IPS-18c (cell line): Measurements from ENCODE around the gene MTUS2.

Experiments used
- H3K4me3 ChIP-seq: 2 replicates; pipeline ENCODE4 v1.7.0; 2013; ENCODE audit warnings: low read depth, mild to moderate bottlenecking, low read length, moderate library complexity; ENCODE audit not compliant: insufficient read depth
- H3K9me3 ChIP-seq: one replicate; pipeline ENCODE4 v1.6.1; 2013; ENCODE audit warnings: mild to moderate bottlenecking, low read length, moderate library complexity; ENCODE audit not compliant: control insufficient read depth, insufficient read depth

Gene MTUS2

DNA sequence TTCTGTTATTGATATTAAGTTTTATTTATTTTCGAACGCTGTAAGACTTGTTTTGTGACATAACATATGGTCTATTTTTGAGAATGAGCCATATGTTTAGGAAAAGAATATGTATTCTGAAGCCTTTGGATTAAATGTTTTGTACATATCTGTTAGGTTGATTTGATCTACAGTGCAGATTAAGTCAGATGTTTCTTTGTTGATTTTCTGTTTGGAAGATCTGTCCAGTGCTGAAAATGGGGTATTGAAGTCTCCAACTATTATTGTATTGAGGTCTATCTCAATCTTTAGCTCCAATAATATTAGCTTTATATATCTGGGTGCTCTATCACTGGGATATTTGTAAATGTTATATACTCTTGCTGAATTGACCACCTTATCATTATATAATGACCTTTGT is 97.9 kb downstream of the MTUS2 start:
- no peak overlapping the region for H3K4me3 ChIP-seq
- H3K9me3 ChIP-seq, result no peaks in the 10 kb centered on the region

GRCh38 chr13:28922341-28922740 is 102.2 kb downstream of the MTUS2 start:
- Histone ChIP-seq H3K4me3 (no peak overlapping the region), H3K9me3 (no peaks in the 10 kb centered on the region)

DNA sequence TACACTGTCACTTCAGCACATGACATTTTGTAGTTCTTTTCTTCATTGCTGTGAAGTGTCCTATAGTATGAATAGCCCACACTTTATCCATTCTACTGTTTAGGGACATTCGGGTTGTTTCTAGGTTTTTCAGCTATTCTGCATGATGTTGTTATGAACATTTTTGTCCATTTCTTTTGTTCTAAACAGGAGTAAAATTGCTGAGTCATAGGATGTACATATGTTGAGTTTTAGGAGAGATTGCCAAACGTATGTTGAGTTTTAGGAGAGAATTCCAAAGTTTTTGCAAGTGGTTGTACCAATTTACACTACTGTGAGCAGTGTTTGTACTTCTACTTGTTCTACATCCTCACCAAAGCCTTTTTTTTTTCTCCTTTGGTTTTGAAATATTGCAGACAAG is 115.0 kb downstream of the MTUS2 start:
- Histone ChIP-seq H3K9me3 (no peaks in the 10 kb centered on the region), H3K4me3 (no peak overlapping the region)

DNA sequence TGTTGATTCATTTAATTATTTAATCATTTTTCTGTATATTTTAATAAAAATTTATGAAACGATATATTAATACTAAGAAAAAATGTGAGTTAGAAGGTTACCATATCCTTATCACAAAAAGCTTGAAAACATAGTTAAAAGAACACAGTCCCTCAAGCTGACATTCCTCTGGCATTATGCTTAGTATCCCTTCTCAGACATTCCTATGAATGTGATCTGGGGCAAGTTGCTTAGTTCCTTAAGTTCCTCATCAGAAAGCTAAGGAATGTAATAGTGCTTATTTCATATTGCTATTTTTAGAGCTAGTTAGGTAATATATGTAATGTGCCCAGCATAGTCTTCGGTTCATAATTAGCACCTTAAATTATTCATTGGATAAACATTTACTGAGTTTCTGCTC is 122.8 kb downstream of the MTUS2 start:
- H3K4me3 ChIP-seq, result no peak overlapping the region

GRCh38 chr13:28953714-28954418 is 133.7 kb downstream of the MTUS2 start:
- H3K4me3 ChIP-seq, result no peak overlapping the region
- no peaks in the 10 kb centered on the region for H3K9me3 ChIP-seq

More for the DNA sequence above, 122.8 kb downstream of the MTUS2 start:
- H3K9me3 ChIP-seq, result no peaks in the 10 kb centered on the region

GRCh38 chr13:28954419-28954725 is 134.2 kb downstream of the MTUS2 start:
- no peak overlapping the region for H3K4me3 ChIP-seq
- H3K9me3 ChIP-seq, result no peaks in the 10 kb centered on the region

DNA sequence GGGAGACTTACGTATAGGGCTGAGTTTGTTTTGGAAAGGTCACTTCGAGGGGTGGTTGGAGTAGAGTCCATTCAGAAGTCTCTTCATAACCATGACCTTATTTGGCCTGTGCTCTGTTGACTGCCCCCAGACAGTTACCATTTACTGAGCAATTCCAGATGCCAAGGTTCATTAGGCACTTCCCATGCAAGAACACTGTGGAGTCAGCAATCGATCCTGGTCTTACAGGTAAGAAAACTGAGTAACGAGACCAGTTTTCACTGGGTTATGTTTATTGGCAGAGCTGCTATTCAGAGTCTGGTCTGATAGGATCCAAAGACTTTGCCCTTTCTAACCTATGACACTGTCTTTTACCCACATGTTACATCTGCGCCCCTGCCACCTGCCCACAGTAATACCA is 134.7 kb downstream of the MTUS2 start:
- no peaks in the 10 kb centered on the region for H3K9me3 ChIP-seq
- no peak overlapping the region for H3K4me3 ChIP-seq

GRCh38 chr13:28955264-28955966 is 135.3 kb downstream of the MTUS2 start:
- Histone ChIP-seq H3K9me3 (no peaks in the 10 kb centered on the region), H3K4me3 (no peak overlapping the region)

DNA sequence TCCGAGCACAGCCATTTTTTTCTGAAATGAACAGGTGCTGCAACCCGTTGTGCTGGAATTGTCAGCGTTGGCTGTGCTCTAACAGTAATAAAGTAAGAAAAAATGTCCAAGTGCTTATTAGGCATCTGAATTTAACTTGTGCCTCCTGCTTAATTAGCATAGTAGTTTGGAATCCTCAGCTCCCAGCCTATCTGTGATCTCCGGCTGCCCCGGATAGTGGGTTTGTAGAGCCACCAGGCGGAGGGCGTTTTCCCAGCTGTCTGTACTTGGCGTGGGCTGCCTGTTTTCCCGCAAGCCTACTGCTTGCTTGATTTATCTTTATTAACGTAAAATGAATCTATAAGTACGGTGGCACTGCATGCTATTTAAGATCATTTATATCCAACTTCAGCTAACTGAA is 137.9 kb downstream of the MTUS2 start:
- Histone ChIP-seq H3K9me3 (no peaks in the 10 kb centered on the region), H3K4me3 (no peak overlapping the region)

DNA sequence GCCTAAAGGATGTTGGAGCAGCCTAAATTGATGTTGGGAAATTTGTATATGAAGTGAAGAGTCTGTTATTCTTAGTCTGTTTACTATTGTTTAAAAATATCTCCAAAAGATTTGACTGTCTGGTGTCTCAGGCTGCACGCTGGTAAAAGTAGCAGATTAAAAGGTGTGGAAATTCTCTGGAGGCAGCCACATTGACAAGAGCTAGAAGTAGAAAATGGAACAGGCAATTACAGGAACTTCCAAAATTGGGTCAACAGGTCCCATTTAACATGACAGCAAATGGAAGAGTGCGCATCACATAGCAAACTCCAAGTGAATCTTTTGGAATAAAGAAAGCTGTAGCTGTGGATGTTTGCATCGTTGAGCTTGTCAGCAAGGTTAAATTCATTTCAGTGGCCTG is 138.3 kb downstream of the MTUS2 start:
- Histone ChIP-seq H3K4me3 (no peak overlapping the region), H3K9me3 (no peaks in the 10 kb centered on the region)

DNA sequence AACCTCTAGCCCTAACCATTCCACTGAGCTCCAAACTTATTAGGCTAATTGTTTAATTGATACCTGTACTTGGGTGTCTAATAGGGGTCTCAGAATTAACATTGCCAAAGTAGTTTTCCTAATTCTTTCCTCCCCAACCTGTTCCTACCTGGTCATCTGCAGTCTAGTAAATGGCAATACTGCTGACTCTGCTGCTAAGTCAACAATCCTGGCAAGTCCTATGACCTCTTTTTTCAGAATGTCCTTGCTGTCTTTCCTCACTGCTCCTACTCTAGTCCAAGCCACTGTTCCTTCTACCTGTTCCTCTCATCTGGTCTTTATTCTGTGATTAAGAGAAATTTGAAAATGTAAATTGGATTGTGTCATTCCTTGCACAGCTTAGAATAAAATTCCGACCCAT is 143.9 kb downstream of the MTUS2 start:
- Histone ChIP-seq H3K9me3 (no peaks in the 10 kb centered on the region), H3K4me3 (no peak overlapping the region)

DNA sequence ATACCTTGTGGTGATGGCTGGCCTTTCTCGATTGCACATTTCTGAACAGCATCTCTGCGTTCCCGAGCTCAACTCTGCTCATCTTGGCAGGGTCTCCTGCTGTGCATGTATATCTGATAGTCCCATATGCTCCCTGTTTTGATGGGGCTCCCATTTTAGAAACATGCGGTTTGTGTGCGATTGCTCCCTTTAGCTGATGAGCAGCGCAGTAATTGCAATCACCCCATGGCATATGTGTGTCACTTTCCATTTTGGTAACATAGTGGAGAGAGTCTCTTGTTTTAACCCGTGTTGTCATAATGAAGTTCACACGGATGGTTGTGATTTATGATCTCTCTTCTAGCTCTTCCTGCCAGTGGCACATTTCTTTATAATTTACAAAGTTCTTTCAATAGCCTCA is 144.7 kb downstream of the MTUS2 start:
- H3K4me3 ChIP-seq, result no peak overlapping the region
- no peaks in the 10 kb centered on the region for H3K9me3 ChIP-seq

- no peaks in the 10 kb centered on the region for H3K9me3 ChIP-seq
- H3K4me3 ChIP-seq, result no peak overlapping the region
Observed at GRCh38 chr13:28967029-28967915, 147.1 kb downstream of the MTUS2 start.

- no peaks in the 10 kb centered on the region for H3K9me3 ChIP-seq
- H3K4me3 ChIP-seq, result no peak overlapping the region
Observed at GRCh38 chr13:28976195-28976594, 156.1 kb downstream of the MTUS2 start.

DNA sequence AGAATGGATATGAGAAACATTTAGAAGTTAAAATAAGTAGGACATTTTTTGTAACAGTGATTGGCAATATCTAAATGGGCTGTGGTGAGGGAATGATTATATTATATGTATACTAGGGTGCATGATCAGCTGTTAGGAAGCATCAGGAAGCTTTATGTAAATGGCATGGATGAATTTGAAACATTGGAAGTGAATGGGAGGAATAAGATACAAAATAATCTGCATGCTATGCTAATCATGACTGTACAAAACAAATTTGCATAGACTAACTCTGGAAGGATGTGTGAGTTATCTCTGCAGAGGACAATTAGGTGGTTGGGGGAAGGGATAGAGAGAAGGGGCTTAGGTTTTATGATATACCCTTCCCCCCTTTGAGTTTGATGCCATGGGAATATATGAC is 156.5 kb downstream of the MTUS2 start:
- no peak overlapping the region for H3K4me3 ChIP-seq
- no peaks in the 10 kb centered on the region for H3K9me3 ChIP-seq

DNA sequence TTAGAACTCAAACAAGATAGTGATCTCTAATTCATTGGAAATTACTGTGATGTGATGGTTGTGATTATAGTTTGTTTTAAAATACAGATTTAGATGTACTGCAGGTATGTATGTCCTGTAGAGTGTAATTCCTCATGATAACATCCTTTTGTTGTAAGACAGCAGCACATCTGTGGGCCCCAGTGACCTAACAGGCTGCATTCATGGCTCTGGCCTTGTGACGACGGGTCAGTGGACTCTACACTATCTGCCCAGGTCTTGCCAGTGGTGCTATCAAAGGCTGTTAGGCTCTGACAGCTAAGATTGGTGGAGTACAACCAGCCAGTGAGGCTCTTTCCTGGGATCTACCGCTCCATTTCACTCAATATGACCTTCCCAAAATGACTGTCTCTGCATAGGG is 158.4 kb downstream of the MTUS2 start:
- no peak overlapping the region for H3K4me3 ChIP-seq
- H3K9me3 ChIP-seq, result no peaks in the 10 kb centered on the region

- H3K4me3 ChIP-seq, result no peak overlapping the region
Observed at GRCh38 chr13:28981530-28981929, 161.4 kb downstream of the MTUS2 start.

GRCh38 chr13:28983641-28984040 is 163.5 kb downstream of the MTUS2 start:
- no peaks in the 10 kb centered on the region for H3K9me3 ChIP-seq
- H3K4me3 ChIP-seq, result no peak overlapping the region

More at GRCh38 chr13:28981530-28981929, 161.4 kb downstream of the MTUS2 start:
- no peaks in the 10 kb centered on the region for H3K9me3 ChIP-seq
